Sigmoid colon (tissue), 7 donors: ENCODE measurements around the gene LEMD1. TPM values are rescaled to one million over a fixed set of nuclear protein-coding genes. Genes with fewer than 3 reads are reported as not detected.
"Not testable (repeated sequence)": the region's sequence is repeated elsewhere in the genome, so short reads cannot be mapped to it uniquely, and the experiment has no call there.

ENCODE experiments used
- DNase-seq: peaks from one replicate; pipeline ENCODE4 v3.0.0-alpha.2; 2019
- H3K27ac ChIP-seq, 4 donors: fragments of 200-600 bp; sonication (generic); one replicate each; pipeline ENCODE4 v1.5.1; 2016 to 2019; ENCODE audit warnings: mild to moderate bottlenecking in 1 of 4
- H3K27me3 ChIP-seq, 3 donors: fragments of 200-600 bp; sonication (generic); one replicate each; pipeline ENCODE4 v1.5.1; 2019; ENCODE audit warnings: mild to moderate bottlenecking in 1 of 3
- H3K36me3 ChIP-seq, 4 donors: fragments of 200-600 bp; sonication (generic); one replicate each; pipeline ENCODE4 v1.5.1; 2016 to 2019
- H3K4me1 ChIP-seq, 4 donors: fragments of 200-600 bp; sonication (generic); one replicate each; pipeline ENCODE4 v1.5.1; 2017 to 2019
- H3K4me3 ChIP-seq, 4 donors: fragments of 200-600 bp; sonication (generic); one replicate each; pipeline ENCODE4 v1.5.1; 2017 to 2019; ENCODE audit warnings: mild to moderate bottlenecking in 2 of 4, moderate library complexity in 1 of 4
- H3K9me3 ChIP-seq, 4 donors: fragments of 200-600 bp in 3 of 4; sonication (generic) in 3 of 4; one replicate each; pipeline versions ENCODE4 v1.5.1 to v1.6.1; 2013 to 2019
- EP300 ChIP-seq, 4 donors: sonication (generic); formaldehyde crosslinking; IDR thresholded peaks; one replicate each; pipeline ENCODE4 v1.6.1; 2017; ENCODE audit warnings: antibody characterized with exemption in 4 of 4
- POLR2A ChIP-seq, 2 donors: fragments of 450-650 bp; IDR thresholded peaks; one replicate each; pipeline ENCODE4 v1.6.1; 2016; ENCODE audit warnings: antibody characterized with exemption in 2 of 2, mild to moderate bottlenecking in 2 of 2, moderate library complexity in 2 of 2
- POLR2AphosphoS5 ChIP-seq, 4 donors: sonication (generic); formaldehyde crosslinking; IDR thresholded peaks; one replicate each; pipeline ENCODE4 v1.6.1; 2017; ENCODE audit warnings: antibody characterized with exemption in 4 of 4
- WGBS, 2 donors: extraction: QIAGEN DNeasy Blood & Tissue Kit; methylation state at CpG; one replicate each; pipeline ENCODE4 v1.1.7; 2013; 5-methylcytosine and 5-hydroxymethylcytosine counted together
- intact Hi-C: fragments of 100-400 bp; cut with DNase I; formaldehyde crosslinking; loops from one replicate; pipeline ENCODE4 v1.15.1; 2023
- polyA plus RNA-seq, 3 donors: library from polyadenylated mRNA; stranded (reverse); fragments of 200-250 nt; gene quantifications; one replicate each; pipeline ENCODE4 v1.2.3, GENCODE V29; 2013
- total RNA-seq, 4 donors: library from RNA; depleted of rRNA; stranded (reverse); fragments of >200 nt; gene quantifications; one replicate each; pipeline ENCODE4 v1.1.0, GENCODE V29; 2016
- TF ChIP-seq, protein P1 (sequence below), 4 experiments: fragments of 450-650 bp in 3 of 4; fragments of 200-600 bp in 1 of 4; IDR thresholded peaks; one replicate each; pipeline ENCODE4 v1.5.1; 2016 to 2019; ENCODE audit warnings: antibody characterized with exemption in 4 of 4, mild to moderate bottlenecking in 3 of 4, moderate library complexity in 2 of 4
- donor health status: healthy with polysubstance abuse.
- donor health status: Bipolar disorder and iron deficiency.
- donor health status: healthy.

The LEMD1 gene
- total and polyA plus RNA-seq, 7 donors: 0.34 TPM; not detected in 6

DNA sequence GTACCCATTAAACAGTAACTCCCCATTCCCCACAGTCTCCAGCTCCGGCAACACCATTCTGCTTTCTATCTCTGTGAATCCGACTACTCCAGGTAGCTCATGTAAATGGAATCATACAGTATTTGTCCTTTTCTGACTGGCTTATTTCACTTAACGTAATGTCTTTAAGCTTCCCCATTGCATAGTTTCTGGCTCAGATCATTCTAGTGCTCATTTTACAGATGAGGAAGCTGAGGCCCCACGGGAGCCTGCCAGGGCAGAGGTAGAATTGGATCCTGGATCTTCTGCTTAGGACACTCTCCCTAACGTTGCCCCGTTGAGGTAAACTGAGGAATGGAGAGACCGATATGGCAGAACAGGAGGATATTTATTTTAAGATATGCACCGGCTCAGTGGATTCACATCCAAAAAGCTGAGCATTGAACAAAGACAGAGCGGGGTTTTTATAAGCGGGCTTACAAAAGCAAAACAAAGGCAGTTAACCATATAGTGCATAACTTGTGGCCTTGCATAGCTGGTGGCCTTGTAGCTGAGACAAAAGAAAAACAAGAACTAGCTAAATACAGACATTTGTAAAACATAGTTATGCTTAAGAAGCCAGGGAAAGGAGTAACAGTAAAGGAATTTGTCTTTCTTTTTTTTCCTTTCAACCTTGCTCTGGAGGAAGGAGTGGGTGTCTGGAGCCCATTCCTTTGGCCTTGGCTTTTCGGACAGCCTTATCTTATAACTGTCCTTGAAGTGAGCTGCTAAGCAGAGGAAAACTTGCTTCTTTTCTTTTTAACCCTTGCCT lies 49.8 kb downstream of the LEMD1 start:
- no peak overlapping the region for H3K27ac ChIP-seq
- peaks cover 0 to 27% (median 11%) of the 10 kb centered on the region in 4 donors for H3K4me1 ChIP-seq
- DNase-seq: no peak

DNA sequence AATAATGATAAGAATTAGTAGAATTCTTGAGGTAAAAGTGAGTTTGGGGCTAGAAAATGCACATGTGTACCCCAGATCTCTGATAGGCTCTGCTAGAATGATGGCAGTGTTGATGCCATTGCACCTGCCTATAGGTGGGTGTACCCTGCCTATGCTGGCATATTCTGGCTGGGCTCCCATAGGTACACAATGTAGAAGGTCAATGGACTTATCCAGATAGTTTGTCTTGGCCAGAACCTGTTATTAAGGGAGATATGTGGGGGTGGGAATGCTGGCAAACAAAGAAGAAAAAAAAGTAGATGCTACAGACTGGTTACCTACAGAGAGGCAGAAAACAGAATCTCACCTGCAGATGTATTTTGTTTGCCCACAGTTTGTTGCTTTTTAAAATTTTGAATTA lies 51.1 kb downstream of the LEMD1 start:
- Histone ChIP-seq H3K27me3 (peaks cover 0 to 26% (median 0%) of the 10 kb centered on the region in 3 donors), H3K4me3 (no peak overlapping the region), H3K4me1 (peaks cover 0 to 20% (median 5%) of the 10 kb centered on the region in 4 donors), H3K27ac (no peak overlapping the region), H3K36me3 (no peaks in the 10 kb centered on the region), H3K9me3 (no peaks in the 10 kb centered on the region)
- no peak for DNase-seq
- intact Hi-C loops: no loop called here
- TF ChIP-seq, protein P1, sequence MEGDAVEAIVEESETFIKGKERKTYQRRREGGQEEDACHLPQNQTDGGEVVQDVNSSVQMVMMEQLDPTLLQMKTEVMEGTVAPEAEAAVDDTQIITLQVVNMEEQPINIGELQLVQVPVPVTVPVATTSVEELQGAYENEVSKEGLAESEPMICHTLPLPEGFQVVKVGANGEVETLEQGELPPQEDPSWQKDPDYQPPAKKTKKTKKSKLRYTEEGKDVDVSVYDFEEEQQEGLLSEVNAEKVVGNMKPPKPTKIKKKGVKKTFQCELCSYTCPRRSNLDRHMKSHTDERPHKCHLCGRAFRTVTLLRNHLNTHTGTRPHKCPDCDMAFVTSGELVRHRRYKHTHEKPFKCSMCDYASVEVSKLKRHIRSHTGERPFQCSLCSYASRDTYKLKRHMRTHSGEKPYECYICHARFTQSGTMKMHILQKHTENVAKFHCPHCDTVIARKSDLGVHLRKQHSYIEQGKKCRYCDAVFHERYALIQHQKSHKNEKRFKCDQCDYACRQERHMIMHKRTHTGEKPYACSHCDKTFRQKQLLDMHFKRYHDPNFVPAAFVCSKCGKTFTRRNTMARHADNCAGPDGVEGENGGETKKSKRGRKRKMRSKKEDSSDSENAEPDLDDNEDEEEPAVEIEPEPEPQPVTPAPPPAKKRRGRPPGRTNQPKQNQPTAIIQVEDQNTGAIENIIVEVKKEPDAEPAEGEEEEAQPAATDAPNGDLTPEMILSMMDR (IDR thresholded peaks at IDR 0.05): no peak
- TF ChIP-seq POLR2A (IDR thresholded peaks at IDR 0.05) (no peak), EP300 (IDR thresholded peaks at IDR 0.05) (no peak), POLR2AphosphoS5 (IDR thresholded peaks at IDR 0.05) (no peak)

More for the DNA sequence above, 49.8 kb downstream of the LEMD1 start:
- Histone ChIP-seq H3K9me3 (no peaks in the 10 kb centered on the region), H3K4me3 (no peak overlapping the region), H3K27me3 (peaks cover 0 to 26% (median 0%) of the 10 kb centered on the region in 3 donors), H3K36me3 (no peaks in the 10 kb centered on the region)
- TF ChIP-seq, protein P1 (IDR thresholded peaks at IDR 0.05): no peak
- TF ChIP-seq POLR2AphosphoS5 (IDR thresholded peaks at IDR 0.05) (no peak), EP300 (IDR thresholded peaks at IDR 0.05) (no peak), POLR2A (IDR thresholded peaks at IDR 0.05) (no peak)
- 76 to 79% methylated on average over 11 of the region's 11 CpGs for WGBS, 2 donors
- intact Hi-C loops: no loop called here

GRCh38 chr1:205369701-205370123 lies 52.1 kb downstream of the LEMD1 start:
- DNase-seq: no peak
- peaks cover 0 to 21% (median 0%) of the 10 kb centered on the region in 3 donors for H3K27me3 ChIP-seq
- no peak overlapping the region for H3K4me3 ChIP-seq
- H3K36me3 ChIP-seq: no peaks in the 10 kb centered on the region
- peaks cover 0 to 16% (median 5%) of the 10 kb centered on the region in 4 donors for H3K4me1 ChIP-seq
- 48 to 82% methylated on average over 3 of the region's 3 CpGs for WGBS, 2 donors
- H3K9me3 ChIP-seq: no peaks in the 10 kb centered on the region
- intact Hi-C loops: no loop called here
- TF ChIP-seq POLR2AphosphoS5 (IDR thresholded peaks at IDR 0.05): no peak
- TF ChIP-seq, protein P1 (IDR thresholded peaks at IDR 0.05): no peak
- no peak for TF ChIP-seq EP300 (IDR thresholded peaks at IDR 0.05)
- no peak for TF ChIP-seq POLR2A (IDR thresholded peaks at IDR 0.05)
- H3K27ac ChIP-seq: no peak overlapping the region

DNA sequence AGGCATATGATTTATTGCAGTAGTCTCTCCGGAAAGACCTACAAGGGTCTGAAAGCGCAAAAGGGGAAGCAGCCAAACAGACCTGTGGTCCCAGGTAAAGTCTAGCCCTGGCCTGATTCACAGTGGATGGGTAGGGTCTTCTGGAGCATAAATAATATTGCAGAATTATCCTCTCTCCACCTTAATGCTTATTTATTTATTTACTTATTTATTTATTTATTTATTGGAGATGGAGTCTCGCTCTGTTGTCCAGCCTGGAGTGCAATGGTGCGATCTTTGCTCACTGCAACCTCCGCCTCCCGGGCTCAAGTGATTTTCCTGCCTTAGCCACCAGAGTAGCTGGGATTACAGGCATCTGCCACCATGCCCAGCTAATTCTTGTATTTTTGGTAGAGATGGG lies 53.4 kb downstream of the LEMD1 start:
- 92 to 96% methylated on average over 6 of the region's 6 CpGs for WGBS, 2 donors
- TF ChIP-seq POLR2A (IDR thresholded peaks at IDR 0.05) (no peak), EP300 (IDR thresholded peaks at IDR 0.05) (no peak)
- peaks cover 0 to 6% (median 3%) of the 10 kb centered on the region in 4 donors for H3K4me1 ChIP-seq

DNA sequence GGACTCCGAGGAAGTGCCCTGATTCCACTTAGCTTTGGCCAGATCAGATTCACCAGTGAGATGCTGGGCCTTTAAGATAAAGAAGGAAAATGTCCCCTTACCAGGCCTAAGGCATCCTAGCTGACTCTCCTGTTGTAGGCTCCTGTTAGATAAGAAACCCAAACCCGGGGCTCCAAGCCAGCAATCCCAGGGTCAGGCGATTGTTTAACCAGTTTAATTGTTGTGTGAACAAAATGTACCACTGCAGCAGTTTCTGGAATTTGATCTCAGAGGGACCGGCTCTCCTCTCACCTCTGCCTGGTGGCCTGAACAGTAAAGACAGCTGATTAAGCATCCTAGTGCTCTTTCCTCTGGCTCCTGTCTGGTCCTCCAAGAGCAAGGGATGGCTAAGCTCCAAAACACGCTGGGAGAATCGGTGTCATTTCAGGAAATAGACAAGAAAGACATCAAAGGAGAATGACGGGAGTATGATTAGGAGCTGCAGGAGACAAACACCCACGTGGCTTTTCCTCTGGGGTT lies 55.9 kb downstream of the LEMD1 start:
- no peaks in the 10 kb centered on the region for H3K4me1 ChIP-seq
- no peak for DNase-seq
- WGBS, 2 donors: 15 to 43% methylated on average over 8 of the region's 8 CpGs
- no peaks in the 10 kb centered on the region for H3K27me3 ChIP-seq
- H3K27ac ChIP-seq: no peak overlapping the region
- intact Hi-C loops: no loop called here
- no peaks in the 10 kb centered on the region for H3K36me3 ChIP-seq
- no peaks in the 10 kb centered on the region for H3K9me3 ChIP-seq
- no peak overlapping the region for H3K4me3 ChIP-seq
- TF ChIP-seq POLR2A (IDR thresholded peaks at IDR 0.05): no peak
- TF ChIP-seq, protein P1 (IDR thresholded peaks at IDR 0.05): no peak
- no peak for TF ChIP-seq POLR2AphosphoS5 (IDR thresholded peaks at IDR 0.05)
- TF ChIP-seq EP300 (IDR thresholded peaks at IDR 0.05): no peak

More for the DNA sequence above, 53.4 kb downstream of the LEMD1 start:
- H3K4me3 ChIP-seq: no peak overlapping the region
- H3K36me3 ChIP-seq: no peaks in the 10 kb centered on the region
- H3K27ac ChIP-seq: no peak overlapping the region
- H3K27me3 ChIP-seq: peaks cover 0 to 9% (median 0%) of the 10 kb centered on the region in 3 donors
- no peaks in the 10 kb centered on the region for H3K9me3 ChIP-seq
- intact Hi-C loops: no loop called here
- no peak for DNase-seq

DNA sequence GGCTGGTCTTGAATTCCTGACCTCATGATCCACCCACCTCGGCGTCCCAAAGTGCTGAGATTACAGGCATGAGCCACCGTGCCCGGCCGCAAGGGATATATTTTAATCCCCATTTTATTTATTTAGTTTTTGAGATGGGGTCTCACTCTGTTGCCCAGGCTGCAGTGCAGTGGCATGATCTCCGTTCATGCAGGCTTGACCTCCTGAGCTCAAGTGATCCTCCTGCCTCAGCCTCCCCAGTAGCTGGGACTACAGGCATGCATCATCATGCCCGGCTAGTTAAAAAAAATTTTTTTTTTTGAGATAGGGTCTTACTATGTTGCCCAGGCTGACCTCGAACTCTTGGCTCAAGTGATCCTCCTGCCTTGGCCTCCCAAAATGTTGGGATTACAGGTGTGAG lies 56.8 kb downstream of the LEMD1 start:
- DNase-seq, H3K4me1 ChIP-seq, intact Hi-C loops, H3K27ac ChIP-seq, H3K4me3 ChIP-seq, H3K9me3 ChIP-seq, H3K36me3 ChIP-seq, H3K27me3 ChIP-seq: not testable (repeated sequence)
- WGBS, 2 donors: 82 to 90% methylated on average over 8 of the region's 8 CpGs
